GM19239 (cell line): ENCODE measurements around the gene ABLIM2.
A peak's percentile ranks its signal among the peaks of the same experiment; 100 is the strongest.

Source experiments
- DNase-seq: peaks from one replicate; pipeline ENCODE4 v3.0.0; 2011; ENCODE audit warnings: low spot score; ENCODE audit not compliant: insufficient read length
- FAIRE-seq: peaks from 2 replicates; lab custom pipeline; 2011; peaks lifted over from hg19 to GRCh38; lab: Jason Lieb, UNC

Gene ABLIM2

GRCh38 chr4:8127051-8127826 is 31.4 kb downstream of the ABLIM2 start:
- FAIRE-seq = no peak
- no peak for DNase-seq

DNA sequence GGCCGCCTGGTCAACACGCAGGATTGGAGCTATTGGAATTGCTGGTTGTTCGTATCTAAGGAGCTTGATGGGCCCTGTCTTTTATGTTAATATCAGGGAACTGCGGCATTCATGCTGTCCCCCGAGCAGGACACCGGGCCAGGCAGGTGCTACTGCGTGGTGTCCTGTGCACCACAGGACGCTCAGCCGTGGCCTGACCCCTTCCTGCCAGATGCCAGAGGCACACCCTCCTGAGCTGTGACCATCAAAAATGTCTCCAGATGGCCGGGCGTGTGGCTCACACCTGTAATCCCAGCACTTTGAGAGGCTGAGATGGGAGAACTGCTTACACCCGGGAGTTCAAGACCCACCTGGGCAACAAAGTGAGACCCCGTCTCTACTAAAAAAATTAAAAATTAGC is 32.1 kb downstream of the ABLIM2 start:
- FAIRE-seq (no peak), DNase-seq (no peak)

DNA sequence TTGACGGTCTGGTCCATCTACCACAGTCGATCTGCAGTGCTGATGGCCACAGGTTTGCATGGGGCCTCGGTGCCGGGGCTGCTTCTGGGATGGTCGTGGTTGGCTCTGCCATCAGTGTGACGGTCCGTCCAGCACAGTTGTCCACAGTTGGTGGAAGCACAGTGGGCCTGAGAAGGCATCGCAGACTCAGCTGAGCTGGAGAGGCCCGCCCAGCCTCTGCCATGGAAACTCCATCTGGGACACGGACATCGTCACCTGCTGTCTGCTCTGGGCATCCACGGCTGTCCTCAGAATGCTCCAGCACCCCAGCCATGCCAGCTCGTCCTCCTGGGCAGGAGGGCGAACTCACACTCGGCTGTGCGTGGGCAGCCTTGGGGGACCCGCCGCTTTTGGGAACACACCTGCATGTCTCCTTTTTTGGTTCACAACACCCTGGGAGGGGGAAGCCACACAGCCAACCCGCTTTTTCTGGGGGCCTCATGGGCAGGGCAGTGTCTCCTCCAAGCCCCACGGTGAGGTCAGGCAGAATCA is 33.0 kb downstream of the ABLIM2 start:
- FAIRE-seq = no peak

GRCh38 chr4:8123870-8124269 is 34.7 kb downstream of the ABLIM2 start:
- no peak for FAIRE-seq
- DNase-seq = no peak

More for the DNA sequence above, 33.0 kb downstream of the ABLIM2 start:
- no peak for DNase-seq

DNA sequence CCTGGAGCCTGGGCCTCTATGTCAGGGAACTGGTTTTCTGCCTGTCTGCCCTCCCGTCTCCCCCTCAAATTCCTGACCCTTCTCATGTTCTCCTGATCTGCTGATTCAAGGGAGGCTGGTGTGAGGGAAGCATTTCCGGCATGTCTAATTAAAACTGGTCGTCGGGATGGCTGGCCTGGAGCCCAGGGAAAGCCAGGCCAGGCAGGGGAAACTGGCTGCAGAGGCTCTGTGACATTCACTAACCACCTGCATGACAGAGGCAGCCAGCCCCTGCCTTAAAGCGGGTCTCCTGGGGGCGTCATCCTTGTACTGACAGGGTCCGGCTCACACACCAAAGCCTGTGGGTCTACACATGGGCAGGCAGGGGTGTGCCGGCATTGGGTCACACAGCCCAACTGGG is 35.2 kb downstream of the ABLIM2 start:
- FAIRE-seq = no peak
- no peak for DNase-seq

DNA sequence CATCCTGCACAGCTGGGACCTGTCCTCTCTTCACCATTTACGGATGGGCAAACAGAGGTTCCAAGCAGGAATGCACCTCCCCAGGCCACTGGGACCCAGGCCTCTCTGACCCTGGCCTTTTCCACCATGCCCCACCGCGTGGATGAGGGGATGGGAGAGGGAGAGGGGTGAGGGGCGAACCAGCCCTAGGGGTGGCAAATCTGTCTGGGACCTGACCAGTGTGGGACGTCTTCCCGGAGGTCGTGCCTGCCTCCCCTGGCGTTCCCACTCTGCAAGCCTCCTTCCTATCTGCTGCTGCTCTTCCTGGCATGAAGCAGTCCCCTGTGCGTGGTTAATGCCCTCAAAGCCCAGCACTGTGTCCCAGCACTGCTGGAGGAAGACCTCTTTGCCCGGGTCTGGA is 35.9 kb downstream of the ABLIM2 start:
- FAIRE-seq (no peak), DNase-seq (no peak)

DNA sequence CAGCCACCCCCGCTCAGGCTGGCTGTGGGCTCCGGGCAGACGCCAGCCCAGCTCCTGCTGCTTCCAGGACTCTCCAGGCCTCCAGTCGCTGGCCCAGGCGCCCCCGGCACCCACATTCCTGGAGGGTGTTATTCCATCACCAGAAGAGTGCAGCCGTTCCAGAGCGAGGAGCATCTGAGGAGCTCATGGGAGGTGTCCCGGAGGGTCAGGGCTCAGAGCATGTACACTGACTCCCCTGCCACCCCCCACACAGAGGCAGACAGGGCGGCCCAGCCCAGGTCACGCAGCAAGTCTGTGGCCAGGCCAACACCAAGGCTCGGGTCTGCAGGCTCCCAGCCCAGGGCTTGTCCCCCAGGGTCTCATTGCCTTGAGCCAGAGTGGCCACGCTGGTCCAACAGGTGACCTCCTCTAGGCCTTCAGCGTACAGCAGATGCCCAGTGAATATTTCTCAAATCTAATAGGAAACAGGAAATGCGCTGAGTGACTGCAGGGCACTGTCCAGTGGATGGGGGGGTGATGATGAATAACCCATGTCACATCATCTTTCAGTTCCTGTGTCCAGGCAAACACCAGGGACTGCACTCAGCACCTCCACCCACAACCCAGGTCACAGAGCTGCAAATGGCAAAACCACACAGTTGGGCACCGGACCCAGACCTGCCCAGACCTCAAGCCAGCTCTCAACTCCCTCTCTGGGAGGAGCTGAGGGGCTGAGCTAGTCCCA is 37.2 kb downstream of the ABLIM2 start:
- FAIRE-seq (no peak), DNase-seq (no peak)

GRCh38 chr4:8120501-8120900 is 38.1 kb downstream of the ABLIM2 start:
- no peak for FAIRE-seq
- DNase-seq = no peak

DNA sequence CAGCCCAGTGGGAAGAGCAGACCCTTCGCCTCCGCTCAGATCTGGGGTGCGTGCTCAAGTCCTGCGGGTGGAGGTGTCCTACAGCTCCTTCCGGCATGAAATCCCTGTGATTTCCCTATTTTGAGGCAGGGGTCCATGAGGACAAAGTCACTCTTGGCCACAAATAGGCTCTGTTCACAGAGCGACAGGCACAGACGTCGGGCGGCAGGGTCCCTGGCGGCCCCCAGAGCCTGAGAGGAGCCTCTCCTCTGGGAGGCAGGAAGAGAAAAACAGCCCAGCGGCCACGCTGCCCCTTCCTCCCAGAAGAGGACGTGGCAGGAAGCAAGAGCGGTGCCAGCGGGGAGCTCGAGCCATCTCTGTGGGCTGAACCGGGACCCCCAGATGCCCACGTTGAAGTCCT is 38.7 kb downstream of the ABLIM2 start:
- DNase-seq (no peak), FAIRE-seq (no peak)

DNA sequence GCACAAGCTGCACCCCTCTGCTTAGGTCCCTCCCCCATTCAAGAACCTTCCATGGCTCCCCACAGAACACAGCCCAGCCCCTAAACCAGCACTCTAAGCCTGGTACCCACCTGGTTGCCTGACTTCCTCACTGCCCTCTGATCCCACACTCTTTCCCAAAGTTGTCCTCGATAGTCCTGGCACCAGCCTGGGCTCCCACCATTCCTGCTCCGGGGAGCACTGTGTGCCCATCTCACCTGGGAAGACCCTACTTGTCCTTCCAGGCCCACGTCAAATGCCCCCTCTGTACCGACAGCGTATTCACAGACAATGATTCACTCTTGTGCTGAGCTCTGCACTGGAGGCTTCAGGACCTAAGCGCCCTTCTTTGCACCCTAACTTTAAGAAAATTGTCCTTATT is 40.1 kb downstream of the ABLIM2 start:
- FAIRE-seq = no peak
- no peak for DNase-seq

DNA sequence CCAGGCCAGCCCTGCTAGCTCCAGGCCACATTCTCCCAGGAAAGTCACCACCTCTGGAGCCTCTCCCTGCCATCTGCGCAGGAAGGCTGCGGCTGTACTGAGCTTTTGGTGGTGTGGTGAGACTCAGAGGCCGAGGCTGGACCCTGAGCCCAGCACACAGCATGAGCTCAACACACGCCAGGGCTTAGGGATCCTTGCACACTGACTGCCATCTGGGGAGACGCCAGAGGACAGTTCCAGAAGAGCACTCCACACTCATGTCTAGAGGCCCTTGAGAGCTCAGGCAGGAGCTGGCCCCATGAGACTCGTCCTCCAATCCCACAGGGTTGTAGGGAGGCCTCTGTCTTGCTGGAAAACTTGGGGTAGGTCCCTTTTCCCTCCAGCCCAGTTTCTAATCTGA is 40.6 kb downstream of the ABLIM2 start:
- no peak for FAIRE-seq
- no peak for DNase-seq

- DNase-seq = peak; percentile 39
- FAIRE-seq = no peak
These were observed 41.3 kb downstream of the ABLIM2 start for GRCh38 chr4:8117278-8117682.

GRCh38 chr4:8115916-8116315 is 42.7 kb downstream of the ABLIM2 start:
- no peak for FAIRE-seq
- no peak for DNase-seq

DNA sequence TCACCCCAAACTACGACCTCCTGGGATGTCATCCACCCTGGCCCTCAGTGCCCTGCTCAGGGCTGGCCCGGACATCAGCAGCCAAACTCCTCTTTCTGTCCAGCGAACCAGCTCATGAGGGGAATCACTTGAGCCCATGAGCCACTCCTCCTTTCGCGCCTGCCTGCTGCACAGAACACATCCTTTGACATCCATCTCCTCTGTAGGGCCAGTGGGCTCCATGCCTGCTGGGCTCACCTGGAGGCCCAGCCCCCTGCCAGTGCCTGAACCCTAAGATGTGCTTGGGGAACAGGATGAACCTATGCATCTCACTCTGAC is 43.5 kb downstream of the ABLIM2 start:
- no peak for DNase-seq
- no peak for FAIRE-seq

DNA sequence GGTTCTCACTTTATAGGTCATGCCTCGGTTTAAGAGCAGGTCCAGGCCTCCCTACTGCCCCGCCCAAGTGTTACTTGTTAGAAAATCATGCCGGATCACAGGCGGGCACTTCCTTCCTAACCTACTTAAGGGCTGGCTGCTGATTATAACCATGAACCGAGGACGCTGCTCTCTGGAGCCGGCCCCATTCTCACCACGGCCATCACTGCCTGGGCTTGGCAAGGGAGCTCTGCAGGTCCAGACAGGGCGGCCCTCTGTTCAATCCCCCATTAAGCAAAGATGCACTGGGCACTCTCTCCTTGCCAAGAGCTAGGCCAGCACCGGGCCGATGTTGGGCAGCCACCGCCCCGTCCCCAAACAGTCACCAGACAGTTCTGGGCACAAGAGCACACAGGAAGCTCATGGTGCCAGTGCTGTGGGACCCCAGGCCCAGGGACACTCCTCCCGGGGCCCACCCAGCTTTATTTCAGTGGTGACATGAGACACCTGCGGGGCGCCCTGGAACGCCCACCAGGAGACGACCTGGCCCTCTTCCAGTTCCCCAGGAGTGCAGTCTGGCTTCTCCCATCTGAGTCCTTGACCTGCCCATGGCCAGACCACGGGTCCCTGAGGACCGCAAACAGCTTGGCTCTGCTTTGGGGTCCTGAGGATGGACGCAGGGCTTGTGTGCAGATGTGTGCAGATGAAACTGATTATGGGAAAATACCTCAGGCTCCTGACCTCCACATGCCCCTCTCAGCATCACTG is 44.0 kb downstream of the ABLIM2 start:
- DNase-seq (no peak), FAIRE-seq (no peak)

- FAIRE-seq (no peak), DNase-seq (no peak)
These were observed 44.8 kb downstream of the ABLIM2 start for GRCh38 chr4:8113611-8114377.

GRCh38 chr4:8112672-8113071 is 45.9 kb downstream of the ABLIM2 start:
- DNase-seq (no peak), FAIRE-seq (no peak)

GRCh38 chr4:8112036-8112576 is 46.5 kb downstream of the ABLIM2 start:
- no peak for DNase-seq
- no peak for FAIRE-seq

DNA sequence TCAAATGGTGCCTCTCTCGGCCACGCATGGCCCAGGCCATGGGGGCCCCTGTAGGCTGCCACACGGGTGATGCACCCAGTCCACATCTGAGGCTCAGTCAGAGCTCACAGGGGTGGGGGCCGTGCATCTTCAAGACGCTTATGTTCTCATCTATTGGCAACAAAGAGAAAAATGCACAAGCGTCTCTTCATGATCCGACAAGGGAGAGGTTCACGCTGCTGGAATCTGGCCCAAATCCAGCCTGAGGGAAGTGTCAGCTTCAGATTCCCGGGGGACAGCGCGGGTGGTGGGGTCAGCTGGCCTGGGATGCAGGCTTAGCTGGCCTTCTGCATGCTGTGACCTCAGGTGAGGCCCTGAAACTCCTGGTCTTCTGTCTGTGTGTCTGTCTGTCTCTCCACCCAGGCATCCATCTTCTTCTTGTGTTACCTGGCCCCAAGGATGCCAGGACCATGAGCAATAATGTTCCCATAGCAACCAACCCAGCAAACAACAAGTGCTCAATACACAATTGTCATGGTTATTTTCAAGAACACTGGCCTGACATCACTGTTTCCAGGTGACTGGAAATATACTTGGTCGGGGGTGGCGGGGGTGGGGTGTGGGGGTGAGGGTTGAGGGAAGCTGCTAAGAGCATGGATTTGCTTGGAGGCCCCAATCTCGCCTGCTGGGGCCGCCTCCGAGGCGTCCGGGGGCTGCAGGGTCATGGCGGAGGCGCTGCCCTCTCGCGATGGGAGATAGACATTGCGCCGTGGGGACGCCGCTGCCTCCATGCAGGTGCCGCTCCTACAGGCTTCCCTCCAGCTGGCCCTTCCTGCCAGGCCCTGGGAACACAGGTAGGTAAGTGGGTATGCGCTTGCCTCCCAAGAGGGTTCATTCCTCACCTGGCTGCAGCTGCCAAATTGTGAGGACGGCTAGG is 48.3 kb downstream of the ABLIM2 start:
- FAIRE-seq (no peak), DNase-seq (no peak)
